WTC11 (cell line): ENCODE data around the gene SPTB.

Experiments used
- ARID4B ChIP-seq: sonication (generic); formaldehyde crosslinking; IDR thresholded peaks from 2 replicates; pipeline ENCODE4 v1.8.0; 2023; ENCODE audit warnings: missing genetic modification reagents, mild to moderate bottlenecking, borderline replicate concordance
- ATF3 ChIP-seq: sonication (generic); formaldehyde crosslinking; conservative IDR thresholded peaks from 2 replicates; pipeline ENCODE4 v1.8.1; 2022; ENCODE audit warnings: mild to moderate bottlenecking, missing genetic modification reagents
- CTCF ChIP-seq: fragments of 200-600 bp; IDR thresholded peaks from 2 replicates; pipeline ENCODE4 v1.8.0; 2022; ENCODE audit warnings: antibody characterized with exemption
- TEAD4 ChIP-seq: sonication (generic); formaldehyde crosslinking; IDR thresholded peaks from 2 replicates; pipeline ENCODE4 v1.8.0; 2022; ENCODE audit warnings: mild to moderate bottlenecking, missing genetic modification reagents
- USF2 ChIP-seq: sonication (generic); formaldehyde crosslinking; IDR thresholded peaks from 2 replicates; pipeline ENCODE4 v1.8.1; 2023; ENCODE audit warnings: mild to moderate bottlenecking, missing genetic modification reagents, moderate library complexity
- ZNF121 ChIP-seq: sonication (generic); formaldehyde crosslinking; IDR thresholded peaks from 2 replicates; pipeline ENCODE4 v1.8.0; 2023; ENCODE audit warnings: missing genetic modification reagents

- TF ChIP-seq CTCF (no peak), ARID4B (CRISPR knock-in tag) (no peak), ZNF121 (no peak), USF2 (no peak), TEAD4 (no peak), ATF3 (CRISPR knock-in tag) (no peak)
Measured at GRCh38 chr14:64870160-64870559, 9.5 kb downstream of the SPTB start.
